ENCODE results near the gene TOMM34.

The TOMM34 gene

GRCh38 chr20:44961011-44961869 is 1.0 kb upstream of the TOMM34 start:
- Histone ChIP-seq H3K9ac (ENCODE audit: low read length) (no peak overlapping the region), H3K79me2 (ENCODE audit: low read length) (peaks cover 43% of the 10 kb centered on the region), H2AFZ (ENCODE audit: low read length) (peak overlapping the region; percentile 87; the same call in 1 of the 2 replicates), H3K4me3 (ENCODE audit: low read length) (no peak overlapping the region), H3F3A (ENCODE audit: insufficient read depth, low read length) (0 out of 2 replicates have a peak, but pooled peaks cover 5% of the 10 kb centered on the region), H3K9me3 (replicated peaks; ENCODE audit: insufficient read depth, low read length) (no peaks in the 10 kb centered on the region), H4K20me1 (ENCODE audit: insufficient read depth, low read length) (no peaks in the 10 kb centered on the region), H3K27ac (ENCODE audit: low read length) (no peak overlapping the region), H3K36me3 (replicated peaks; ENCODE audit: insufficient read depth, low read length) (no peaks in the 10 kb centered on the region), H3K4me2 (ENCODE audit: low read depth, low read length) (peak overlapping the region; percentile 91; the same call in 1 of the 2 replicates), H3K27me3 (replicated peaks; ENCODE audit: insufficient read depth, low read length) (no peaks in the 10 kb centered on the region), H3K4me1 (ENCODE audit: low read length) (peaks cover 27% of the 10 kb centered on the region), H3K9me2 (replicated peaks; ENCODE audit: insufficient read depth, low read length) (no peaks in the 10 kb centered on the region)
- DNase-seq: no peak
- TF ChIP-seq EZH2 (optimal IDR thresholded peaks at IDR 0.05; ENCODE audit: low read depth, low read length): no peak
- TF ChIP-seq, protein P1, sequence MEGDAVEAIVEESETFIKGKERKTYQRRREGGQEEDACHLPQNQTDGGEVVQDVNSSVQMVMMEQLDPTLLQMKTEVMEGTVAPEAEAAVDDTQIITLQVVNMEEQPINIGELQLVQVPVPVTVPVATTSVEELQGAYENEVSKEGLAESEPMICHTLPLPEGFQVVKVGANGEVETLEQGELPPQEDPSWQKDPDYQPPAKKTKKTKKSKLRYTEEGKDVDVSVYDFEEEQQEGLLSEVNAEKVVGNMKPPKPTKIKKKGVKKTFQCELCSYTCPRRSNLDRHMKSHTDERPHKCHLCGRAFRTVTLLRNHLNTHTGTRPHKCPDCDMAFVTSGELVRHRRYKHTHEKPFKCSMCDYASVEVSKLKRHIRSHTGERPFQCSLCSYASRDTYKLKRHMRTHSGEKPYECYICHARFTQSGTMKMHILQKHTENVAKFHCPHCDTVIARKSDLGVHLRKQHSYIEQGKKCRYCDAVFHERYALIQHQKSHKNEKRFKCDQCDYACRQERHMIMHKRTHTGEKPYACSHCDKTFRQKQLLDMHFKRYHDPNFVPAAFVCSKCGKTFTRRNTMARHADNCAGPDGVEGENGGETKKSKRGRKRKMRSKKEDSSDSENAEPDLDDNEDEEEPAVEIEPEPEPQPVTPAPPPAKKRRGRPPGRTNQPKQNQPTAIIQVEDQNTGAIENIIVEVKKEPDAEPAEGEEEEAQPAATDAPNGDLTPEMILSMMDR (IDR thresholded peaks at IDR 0.05; ENCODE audit: low read length): no peak
- no peak for TF ChIP-seq EZH2phosphoT487 (IDR thresholded peaks at IDR 0.05; ENCODE audit: low read length)

- Histone ChIP-seq H3K27me3 (replicated peaks; ENCODE audit: insufficient read depth, low read length) (no peaks in the 10 kb centered on the region), H3F3A (ENCODE audit: insufficient read depth, low read length) (no peaks in the 10 kb centered on the region), H3K9me2 (replicated peaks; ENCODE audit: insufficient read depth, low read length) (no peaks in the 10 kb centered on the region), H3K79me2 (ENCODE audit: low read length) (peaks cover 49% of the 10 kb centered on the region), H3K27ac (ENCODE audit: low read length) (peak overlapping the region; percentile 32; the same call in 1 of the 2 replicates), H3K4me1 (ENCODE audit: low read length) (peaks cover 26% of the 10 kb centered on the region), H3K4me3 (ENCODE audit: low read length) (peak overlapping the region; percentile 89), H3K9ac (ENCODE audit: low read length) (peak overlapping the region; percentile 62; the same call in 1 of the 2 replicates), H4K20me1 (ENCODE audit: insufficient read depth, low read length) (no peaks in the 10 kb centered on the region), H3K36me3 (replicated peaks; ENCODE audit: insufficient read depth, low read length) (no peaks in the 10 kb centered on the region), H3K4me2 (ENCODE audit: low read depth, low read length) (peak overlapping the region; percentile 91), H2AFZ (ENCODE audit: low read length) (peak overlapping the region; percentile 62), H3K9me3 (replicated peaks; ENCODE audit: insufficient read depth, low read length) (no peaks in the 10 kb centered on the region)
- TF ChIP-seq, protein P1 (IDR thresholded peaks at IDR 0.05; ENCODE audit: low read length): peak; percentile 22; the same call in 1 of the 2 replicates
- TF ChIP-seq EZH2phosphoT487 (IDR thresholded peaks at IDR 0.05; ENCODE audit: low read length): no peak
- DNase-seq: peak; percentile 56
These were observed 527 bp downstream of the TOMM34 start for GRCh38 chr20:44959638-44960102.

- no peak for TF ChIP-seq EZH2phosphoT487 (IDR thresholded peaks at IDR 0.05; ENCODE audit: low read length)
- TF ChIP-seq EZH2 (optimal IDR thresholded peaks at IDR 0.05; ENCODE audit: low read depth, low read length): no peak
- TF ChIP-seq, protein P1 (IDR thresholded peaks at IDR 0.05; ENCODE audit: low read length): no peak
These were observed 1.0 kb downstream of the TOMM34 start for GRCh38 chr20:44959082-44959637.

More at GRCh38 chr20:44959082-44959637, 1.0 kb downstream of the TOMM34 start:
- H3K27ac ChIP-seq (ENCODE audit: low read length): peak overlapping the region; percentile 32; the same call in 1 of the 2 replicates
- no peaks in the 10 kb centered on the region for H4K20me1 ChIP-seq (ENCODE audit: insufficient read depth, low read length)
- no peak for DNase-seq
- H3K4me2 ChIP-seq (ENCODE audit: low read depth, low read length): peak overlapping the region; percentile 91
- H3K9me2 ChIP-seq (replicated peaks; ENCODE audit: insufficient read depth, low read length): no peaks in the 10 kb centered on the region
- H3K9ac ChIP-seq (ENCODE audit: low read length): peak overlapping the region; percentile 62; the same call in 1 of the 2 replicates
- no peaks in the 10 kb centered on the region for H3F3A ChIP-seq (ENCODE audit: insufficient read depth, low read length)
- peak overlapping the region; percentile 62; the same call in 1 of the 2 replicates for H2AFZ ChIP-seq (ENCODE audit: low read length)
- H3K36me3 ChIP-seq (replicated peaks; ENCODE audit: insufficient read depth, low read length): 0 out of 2 replicates have a peak, but pooled peaks cover 3% of the 10 kb centered on the region
- H3K27me3 ChIP-seq (replicated peaks; ENCODE audit: insufficient read depth, low read length): no peaks in the 10 kb centered on the region
- peaks cover 54% of the 10 kb centered on the region for H3K79me2 ChIP-seq (ENCODE audit: low read length)
- H3K4me1 ChIP-seq (ENCODE audit: low read length): peaks cover 26% of the 10 kb centered on the region
- H3K9me3 ChIP-seq (replicated peaks; ENCODE audit: insufficient read depth, low read length): no peaks in the 10 kb centered on the region
- peak overlapping the region; percentile 89 for H3K4me3 ChIP-seq (ENCODE audit: low read length)
